ENCODE data around the gene CLEC12A.

DNA sequence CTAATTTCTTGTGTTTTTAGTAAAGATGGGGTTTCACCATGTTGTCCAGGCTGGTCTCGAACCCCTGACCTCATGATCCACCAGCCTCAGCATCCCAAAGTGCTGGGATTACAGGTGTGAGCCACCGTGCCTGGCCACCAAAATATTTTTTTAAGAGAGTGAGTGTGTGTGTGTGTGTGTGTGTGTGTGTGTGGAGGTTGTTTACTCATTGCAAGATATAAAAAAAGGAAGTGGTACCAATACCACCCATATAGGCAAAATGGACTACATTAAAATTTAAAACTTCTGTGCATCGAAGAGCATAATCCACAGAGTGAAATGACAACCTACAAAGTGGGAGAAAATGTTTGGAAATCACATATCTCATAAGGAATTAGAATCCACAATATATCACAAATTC lies 23.5 kb upstream of the CLEC12A start:
- TF ChIP-seq NR2C2 (CRISPR knock-in tag; IDR thresholded peaks at IDR 0.05; ENCODE audit: borderline replicate concordance), result no peak
- TF ChIP-seq TCF7 (IDR thresholded peaks at IDR 0.05; ENCODE audit: low read depth), result no peak
- no peak for TF ChIP-seq ZKSCAN8 (CRISPR knock-in tag; IDR thresholded peaks at IDR 0.05; ENCODE audit: borderline replicate concordance)
- TF ChIP-seq TMF1 (CRISPR knock-in tag; IDR thresholded peaks at IDR 0.05; ENCODE audit: low read depth), result no peak

Measured in HepG2 (cell line).